ENCODE measurements around the gene ITFG1.

The ITFG1 gene

GRCh38 chr16:47143677-47144558 lies 316.9 kb downstream of the ITFG1 start, which contains the start of gene NETO2:
NETO2 (minus strand) TSS chr16:47143945; CDS start chr16:47143612, 333 bp downstream.
- peak; percentile 16 for DNase-seq

- peak; percentile 41 for DNase-seq
Observed at GRCh38 chr16:47142821-47143676, 317.8 kb downstream of the ITFG1 start.

GRCh38 chr16:47142486-47142820 lies 318.4 kb downstream of the ITFG1 start:
- DNase-seq, result no peak

- DNase-seq, result peak; percentile 71
Observed at GRCh38 chr16:47141773-47142485, 318.9 kb downstream of the ITFG1 start.

GRCh38 chr16:47140686-47141085 lies 320.2 kb downstream of the ITFG1 start:
- no peak for DNase-seq

- DNase-seq, result no peak
Observed at GRCh38 chr16:47139561-47140185, 321.2 kb downstream of the ITFG1 start.

- DNase-seq, result peak; percentile 60
Observed at GRCh38 chr16:47137925-47138324, 322.9 kb downstream of the ITFG1 start.

- peak; percentile 54 for DNase-seq
Observed at GRCh38 chr16:47136099-47136842, 324.6 kb downstream of the ITFG1 start.

GRCh38 chr16:47134550-47134949 lies 326.3 kb downstream of the ITFG1 start:
- DNase-seq, result no peak

GRCh38 chr16:47132308-47132707 lies 328.6 kb downstream of the ITFG1 start:
- no peak for DNase-seq

- no peak for DNase-seq
Observed at GRCh38 chr16:47129755-47130435, 331.0 kb downstream of the ITFG1 start.

GRCh38 chr16:47127541-47127940 lies 333.3 kb downstream of the ITFG1 start:
- no peak for DNase-seq

- no peak for DNase-seq
Observed at GRCh38 chr16:47125757-47126156, 335.1 kb downstream of the ITFG1 start.

GRCh38 chr16:47113130-47113529 lies 347.7 kb downstream of the ITFG1 start:
- DNase-seq, result no peak

GRCh38 chr16:47110939-47111338 lies 349.9 kb downstream of the ITFG1 start:
- DNase-seq, result no peak

GRCh38 chr16:47109361-47109760 lies 351.5 kb downstream of the ITFG1 start:
- DNase-seq, result no peak

All from NCI-H226 (cell line).